Activated CD4-positive, alpha-beta T cell treated with anti-CD3 and anti-CD28 coated beads for 24 hours (primary cell): ENCODE measurements around the gene DAPK2.
"Not testable (repeated sequence)": the region's sequence is repeated elsewhere in the genome, so short reads cannot be mapped to it uniquely, and the experiment has no call there.

Source experiments
- DNase-seq, 2 donors: peaks; one replicate each; pipeline ENCODE4 v3.0.0-alpha.2; 2020; ENCODE audit warnings: low read depth in 2 of 2

The DAPK2 gene

GRCh38 chr15:64053674-64054073 lies 7.4 kb upstream of the DAPK2 start:
- DNase-seq = not testable (repeated sequence)

- no peak for DNase-seq
Measured at GRCh38 chr15:64052925-64053491, 6.7 kb upstream of the DAPK2 start.

GRCh38 chr15:64051407-64052259 lies 5.3 kb upstream of the DAPK2 start:
- no peak for DNase-seq

DNA sequence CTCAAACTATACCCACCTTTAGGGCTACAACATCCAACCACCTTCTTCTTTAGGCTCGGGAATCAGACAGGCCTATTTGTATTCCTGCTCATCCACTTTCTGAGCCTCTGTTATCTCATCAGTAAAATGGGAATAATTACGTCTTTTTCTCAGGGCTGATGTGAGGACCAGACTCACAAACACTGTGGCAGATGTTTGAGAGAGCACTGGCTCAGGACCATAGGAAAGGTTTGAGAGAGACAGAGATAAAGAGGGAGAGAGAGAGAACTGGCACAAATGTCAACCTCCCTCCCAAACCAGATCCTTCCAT lies 4.8 kb upstream of the DAPK2 start:
- no peak for DNase-seq

- no peak for DNase-seq
Measured at GRCh38 chr15:64050281-64051092, 4.2 kb upstream of the DAPK2 start.

GRCh38 chr15:64048781-64049460 lies 2.6 kb upstream of the DAPK2 start:
- DNase-seq = no peak

GRCh38 chr15:64045774-64046420 lies 388 bp downstream of the DAPK2 start:
- DNase-seq = no peak

DNA sequence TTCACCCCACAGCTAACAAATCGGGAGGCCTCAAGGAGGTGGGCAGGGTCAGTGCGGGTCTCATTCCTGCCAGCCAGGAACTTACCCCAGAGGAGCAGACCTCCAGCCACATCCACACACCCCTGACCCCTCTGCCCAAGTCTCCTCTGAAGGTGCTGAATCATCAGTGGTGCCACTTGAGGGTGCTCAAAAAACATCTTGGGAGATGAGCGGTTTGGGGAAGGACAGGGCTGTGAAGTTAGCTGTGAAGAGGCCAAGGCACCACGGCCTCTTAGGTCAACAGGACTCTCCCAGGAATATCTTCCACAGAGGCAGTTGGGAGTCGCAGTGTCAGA lies 1.2 kb downstream of the DAPK2 start:
- no peak for DNase-seq

- DNase-seq = no peak
Measured at GRCh38 chr15:64044300-64045100, 1.8 kb downstream of the DAPK2 start.

DNA sequence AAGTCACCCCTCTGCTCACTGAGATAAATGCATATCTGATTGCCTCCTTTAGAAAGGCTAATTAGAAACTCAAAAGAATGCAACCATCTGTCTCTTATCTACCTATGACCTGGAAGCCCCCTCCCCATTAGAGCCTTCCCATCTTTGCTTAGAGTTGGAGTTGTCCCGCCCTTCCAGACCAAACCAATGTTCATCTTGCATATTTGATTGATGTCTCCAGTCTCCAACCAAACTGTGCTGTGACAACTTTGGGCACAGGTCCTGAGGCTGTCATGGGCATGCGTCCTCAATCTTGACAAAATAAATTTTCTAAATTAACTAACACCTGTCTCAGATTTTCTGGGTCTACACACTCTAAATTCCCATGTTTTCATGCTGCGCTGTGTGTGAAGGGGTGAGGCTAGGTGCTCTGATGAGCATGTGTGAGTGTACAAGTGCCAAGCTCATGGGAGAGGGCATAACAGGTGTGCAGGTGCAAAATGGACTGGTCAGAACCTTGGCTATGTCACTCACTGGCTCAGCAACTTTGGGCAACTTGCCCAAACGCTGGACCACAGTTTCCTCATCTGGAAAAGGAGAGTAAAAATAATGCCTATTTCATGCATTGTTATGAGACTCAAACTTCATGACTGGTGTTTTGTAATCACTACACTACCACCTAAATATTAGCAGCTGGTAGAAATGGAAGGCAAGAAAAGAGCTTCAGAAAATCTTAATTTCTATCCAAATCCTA lies 7.2 kb downstream of the DAPK2 start:
- no peak for DNase-seq

- DNase-seq = no peak
Measured at GRCh38 chr15:64037966-64038365, 8.3 kb downstream of the DAPK2 start.

DNA sequence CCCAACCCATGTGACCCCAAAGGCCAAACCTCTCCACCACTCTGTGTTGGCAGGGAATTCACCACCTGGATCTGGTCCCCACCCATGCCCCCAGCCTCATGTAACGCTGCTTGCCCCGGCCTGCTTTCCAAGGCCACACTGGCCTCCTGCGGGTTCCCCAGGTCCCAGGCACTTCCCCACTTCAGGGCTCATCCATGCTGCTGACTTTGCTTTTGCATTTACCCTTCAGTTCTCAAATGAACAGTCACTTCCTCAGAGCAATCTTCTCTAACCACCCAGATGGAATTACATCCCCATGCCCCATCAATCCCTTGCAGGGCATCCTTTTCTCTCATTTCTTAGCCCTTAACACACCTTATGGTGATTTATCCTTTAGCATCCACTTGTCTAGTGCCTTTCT lies 9.2 kb downstream of the DAPK2 start:
- no peak for DNase-seq

DNA sequence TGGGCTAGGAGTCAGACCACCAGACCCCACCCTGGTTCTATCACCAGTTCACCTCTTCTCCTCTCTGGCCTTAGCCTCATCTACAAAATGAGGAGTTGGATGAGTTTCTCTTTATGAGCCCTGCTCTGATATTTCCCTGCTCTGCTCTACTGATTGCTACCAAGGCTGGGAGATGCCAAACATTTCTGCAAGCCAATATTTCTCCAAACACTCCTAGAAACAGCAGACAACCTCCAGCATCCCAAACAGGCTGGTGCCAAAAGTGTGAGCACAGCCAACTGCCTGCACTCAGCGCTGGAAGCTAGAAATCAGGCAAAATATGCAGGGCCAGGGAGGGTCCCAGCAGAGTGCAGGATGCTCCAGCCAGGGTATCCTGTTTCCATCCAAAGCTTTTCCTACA lies 10.8 kb downstream of the DAPK2 start:
- no peak for DNase-seq

GRCh38 chr15:64034519-64034918 lies 11.8 kb downstream of the DAPK2 start:
- DNase-seq = no peak

GRCh38 chr15:64032329-64032728 lies 14.0 kb downstream of the DAPK2 start:
- no peak for DNase-seq

GRCh38 chr15:64030123-64030522 lies 16.2 kb downstream of the DAPK2 start:
- DNase-seq = no peak

DNA sequence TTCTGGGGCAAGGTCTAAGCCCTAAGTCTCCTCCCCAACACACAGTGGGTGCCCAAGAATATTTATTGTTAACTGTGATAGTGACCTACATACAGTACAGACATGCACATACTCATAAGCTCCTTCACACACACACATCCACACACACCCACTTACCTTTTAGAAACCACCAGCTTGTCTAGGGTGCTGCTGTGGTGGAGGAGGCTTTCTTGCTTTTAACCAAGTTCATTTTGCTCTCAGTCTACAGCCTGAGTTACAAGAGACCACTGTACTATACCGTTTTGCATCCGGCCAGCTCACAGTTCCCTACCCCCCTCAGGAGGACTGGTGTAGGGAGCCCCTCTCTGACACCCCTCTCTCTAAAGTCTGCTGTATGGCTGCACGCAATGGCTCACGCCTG lies 16.7 kb downstream of the DAPK2 start:
- DNase-seq = no peak

GRCh38 chr15:64029110-64029509 lies 17.2 kb downstream of the DAPK2 start:
- DNase-seq = no peak

- no peak for DNase-seq
Measured at GRCh38 chr15:64026591-64026990, 19.7 kb downstream of the DAPK2 start.
